HG03097 (cell line): ENCODE data around the gene FAM120A.

Source experiments
- ATAC-seq: cut with Tn5 transposase; IDR thresholded peaks from one replicate; pipeline ENCODE4 v1.9.1; 2021; ENCODE audit not compliant: unreplicated experiment, low FRiP score

FAM120A gene

DNA sequence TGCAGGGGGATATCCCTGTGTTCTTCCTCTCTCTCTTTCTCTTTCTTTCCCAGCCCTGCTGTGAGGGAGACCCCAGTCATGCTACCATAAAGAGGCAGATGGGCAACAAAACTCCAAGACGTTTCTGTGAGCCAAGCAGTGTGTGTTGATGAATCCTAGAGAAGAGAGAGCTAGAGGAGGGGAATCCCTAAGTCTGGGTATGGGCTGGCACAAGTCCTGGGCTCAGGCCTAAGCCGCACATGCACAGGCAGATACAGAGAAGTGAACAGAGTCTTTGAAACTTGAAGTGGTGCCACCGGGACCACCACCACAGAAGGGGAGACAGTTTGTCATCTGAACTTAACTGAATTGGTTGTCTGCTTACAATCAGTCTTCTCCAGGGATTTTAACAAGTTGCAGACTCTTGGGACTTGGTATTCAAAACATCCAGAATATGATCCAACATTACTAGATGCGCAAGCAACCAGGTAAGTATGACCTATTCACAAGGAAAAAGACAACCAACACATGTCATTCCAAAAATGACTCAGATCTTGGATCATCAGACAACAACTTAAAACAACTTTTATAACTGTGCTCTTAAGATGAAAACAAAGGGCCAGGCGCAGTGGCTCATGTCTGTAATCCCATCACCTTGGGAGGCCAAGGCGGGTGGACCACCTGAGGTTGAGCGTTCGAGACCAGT lies 10.4 kb upstream of the FAM120A start:
- no peak for ATAC-seq

- no peak for ATAC-seq
Observed at GRCh38 chr9:93446073-93446472, 5.4 kb upstream of the FAM120A start.

DNA sequence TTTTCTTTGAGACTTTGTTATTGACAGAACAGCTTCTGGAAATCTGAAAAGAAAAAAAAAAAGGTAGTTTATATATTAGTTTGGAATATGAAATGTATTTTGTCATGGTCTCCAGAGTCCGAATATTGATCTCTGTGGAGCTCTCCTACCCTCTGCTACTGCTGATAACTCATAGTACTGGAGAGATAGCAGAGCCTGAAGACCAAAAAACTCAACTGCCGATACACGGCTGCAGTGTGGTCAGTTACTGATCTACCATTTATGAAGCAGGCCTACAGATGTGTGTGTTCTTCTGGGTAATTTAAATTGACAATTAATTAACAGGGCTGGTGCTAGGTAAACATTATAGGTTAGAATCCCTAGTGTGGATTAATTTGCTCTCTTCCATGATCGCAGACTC lies 3.8 kb upstream of the FAM120A start:
- ATAC-seq: no peak

DNA sequence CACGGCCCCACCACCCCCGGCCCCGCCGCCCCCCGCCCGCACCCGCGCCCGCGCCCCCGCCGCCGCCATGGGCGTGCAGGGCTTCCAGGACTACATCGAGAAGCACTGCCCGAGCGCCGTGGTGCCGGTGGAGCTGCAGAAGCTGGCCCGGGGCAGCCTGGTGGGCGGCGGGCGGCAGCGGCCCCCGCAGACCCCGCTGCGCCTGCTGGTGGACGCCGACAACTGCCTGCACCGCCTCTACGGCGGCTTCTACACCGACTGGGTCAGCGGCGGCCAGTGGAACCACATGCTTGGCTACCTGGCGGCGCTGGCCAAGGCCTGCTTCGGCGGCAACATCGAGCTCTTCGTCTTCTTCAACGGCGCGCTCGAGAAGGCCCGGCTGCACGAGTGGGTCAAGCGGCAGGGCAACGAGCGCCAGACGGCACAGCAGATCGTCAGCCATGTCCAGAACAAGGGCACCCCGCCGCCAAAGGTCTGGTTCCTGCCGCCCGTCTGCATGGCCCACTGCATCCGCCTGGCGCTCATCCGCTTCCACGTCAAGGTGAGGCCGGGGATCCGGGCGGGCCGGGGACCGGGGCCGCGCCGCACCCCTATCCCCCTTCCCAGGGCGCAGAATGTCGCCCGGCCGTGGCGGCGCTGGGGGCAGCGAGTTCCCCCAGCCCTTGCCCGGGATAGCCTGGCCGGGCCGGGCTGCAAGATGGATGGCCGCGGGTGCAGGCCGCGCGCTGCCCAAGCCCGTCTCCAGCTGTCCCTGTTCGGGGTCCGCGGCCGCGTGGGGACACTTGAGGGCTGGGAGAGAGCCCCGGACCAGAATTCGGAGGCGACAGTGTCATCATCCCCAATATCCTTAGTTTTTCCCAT lies 594 bp downstream of the FAM120A start:
- ATAC-seq: no peak

DNA sequence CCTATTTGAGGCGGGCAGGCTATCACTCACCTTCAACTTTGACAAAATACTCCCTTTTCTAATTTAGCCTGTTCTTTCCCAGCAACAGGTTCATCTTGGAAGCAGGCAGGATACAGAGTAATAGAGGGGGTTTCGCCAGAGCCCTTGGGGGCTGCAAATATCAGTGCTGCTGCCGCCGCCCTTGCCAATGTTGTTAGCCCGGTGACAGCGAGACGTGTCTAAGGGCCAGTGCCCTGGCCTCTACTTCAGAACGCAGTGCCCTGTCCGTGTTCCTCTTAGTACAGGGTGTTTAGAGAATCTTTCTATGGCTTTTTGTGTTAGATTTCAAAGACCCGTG lies 1.2 kb downstream of the FAM120A start:
- no peak for ATAC-seq

DNA sequence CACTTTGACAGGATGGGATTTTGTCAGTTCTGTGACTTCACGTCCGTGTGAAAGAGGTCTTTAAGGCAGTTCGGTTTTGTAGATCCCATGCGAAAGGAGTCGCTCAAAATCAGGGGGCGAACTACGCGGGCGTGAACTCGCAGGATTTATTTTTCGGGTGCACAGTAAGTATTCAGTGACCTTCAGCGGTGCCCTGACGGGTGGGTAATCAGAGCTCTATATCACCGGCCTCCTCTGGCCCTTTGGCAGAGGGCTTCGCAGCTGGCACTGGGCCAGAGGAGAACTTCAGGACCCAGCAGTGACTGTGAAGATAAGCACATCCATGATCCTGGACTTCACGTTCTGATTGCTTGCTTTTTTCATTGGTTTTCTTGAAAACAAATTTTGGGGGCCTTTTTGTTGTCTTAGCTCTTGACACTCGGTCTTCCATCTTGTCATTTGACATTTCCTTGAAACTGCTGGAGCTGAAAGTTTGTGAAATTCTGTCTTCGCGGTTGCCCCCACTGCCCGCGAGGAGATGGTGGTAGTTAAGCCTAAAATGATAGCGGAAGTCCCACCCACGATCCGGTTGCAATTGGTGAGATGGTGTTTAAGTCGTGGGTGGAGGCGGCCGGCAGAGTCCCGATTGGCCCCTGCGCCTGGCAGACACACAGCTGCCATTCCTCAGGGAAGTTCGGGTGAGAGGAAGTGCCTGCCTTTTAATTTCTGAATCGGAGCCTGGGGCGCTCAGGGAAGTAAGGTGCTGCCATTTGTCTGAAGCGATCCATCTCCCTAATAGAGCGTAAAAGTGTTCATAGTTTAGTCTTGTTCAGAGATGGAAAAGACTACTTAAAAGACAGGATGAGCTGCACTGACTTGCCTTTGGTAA lies 1.8 kb downstream of the FAM120A start, which contains the start of gene FAM120AOS:
Gene FAM120AOS, minus strand, starts transcription at position 535 of the 868 bp plus-strand sequence. CDS start 872 bp downstream, outside the sequence.
- peak; percentile 55 for ATAC-seq

- ATAC-seq: no peak
Observed at GRCh38 chr9:93456022-93456421, 4.5 kb downstream of the FAM120A start.

DNA sequence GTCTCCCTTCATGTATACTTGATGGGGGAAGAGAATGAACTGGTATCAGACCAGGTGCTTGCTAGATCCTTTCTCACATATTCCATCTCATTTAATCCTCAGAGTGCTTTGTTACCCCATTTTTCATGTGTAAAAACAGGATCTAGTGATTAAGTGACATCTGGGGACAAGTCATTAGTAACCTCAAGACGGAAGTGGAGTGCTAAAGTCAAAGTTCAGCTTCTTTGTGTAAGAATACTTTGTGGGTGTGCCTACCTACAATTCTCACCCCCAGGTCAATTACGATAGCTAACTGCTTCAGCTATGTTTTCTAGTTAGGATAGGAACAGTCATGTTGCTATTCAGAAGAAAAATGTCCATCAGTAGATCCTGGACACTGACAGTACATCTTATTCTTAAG lies 5.0 kb downstream of the FAM120A start:
- ATAC-seq: no peak

DNA sequence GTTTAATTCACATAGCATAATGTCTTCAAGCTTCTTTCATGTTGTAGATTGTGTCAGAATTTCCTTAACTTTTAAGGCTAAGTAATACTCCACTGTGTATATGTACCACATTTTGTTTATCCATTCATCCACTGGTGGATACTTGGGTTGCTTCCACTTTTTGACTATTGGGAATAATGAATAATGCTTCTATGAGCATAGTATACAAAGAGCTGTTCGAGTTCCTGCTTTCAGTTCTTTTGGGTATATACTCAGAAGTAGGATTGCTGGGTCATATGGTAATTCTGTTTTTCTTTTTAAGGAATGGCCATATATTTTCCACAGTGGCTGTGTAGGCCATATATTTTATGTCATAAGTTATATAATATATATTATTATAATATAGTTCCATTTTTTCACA lies 5.5 kb downstream of the FAM120A start:
- ATAC-seq: no peak

GRCh38 chr9:93458712-93459111 lies 7.2 kb downstream of the FAM120A start:
- no peak for ATAC-seq

DNA sequence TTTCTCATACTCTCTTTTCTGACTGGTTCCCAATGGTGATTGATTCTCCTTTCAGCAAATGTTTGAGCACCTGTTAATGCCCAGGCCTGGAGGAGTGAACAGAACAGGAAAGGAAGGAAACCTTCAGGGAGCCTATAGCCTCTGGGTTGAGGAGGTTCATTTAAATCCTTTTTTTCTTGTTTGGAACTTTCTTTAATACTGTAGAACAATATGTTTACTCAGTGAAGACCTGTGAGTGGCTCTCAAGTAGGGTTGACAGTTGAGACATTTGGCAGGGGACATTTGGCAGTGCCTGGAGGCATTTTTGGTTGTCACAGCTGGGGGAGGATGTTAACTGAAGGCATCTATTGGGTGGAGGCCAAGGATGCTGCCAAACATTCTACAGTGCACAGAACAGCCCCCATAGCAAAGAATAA lies 8.0 kb downstream of the FAM120A start:
- ATAC-seq: no peak

GRCh38 chr9:93460689-93461413 lies 9.4 kb downstream of the FAM120A start:
- ATAC-seq: no peak

DNA sequence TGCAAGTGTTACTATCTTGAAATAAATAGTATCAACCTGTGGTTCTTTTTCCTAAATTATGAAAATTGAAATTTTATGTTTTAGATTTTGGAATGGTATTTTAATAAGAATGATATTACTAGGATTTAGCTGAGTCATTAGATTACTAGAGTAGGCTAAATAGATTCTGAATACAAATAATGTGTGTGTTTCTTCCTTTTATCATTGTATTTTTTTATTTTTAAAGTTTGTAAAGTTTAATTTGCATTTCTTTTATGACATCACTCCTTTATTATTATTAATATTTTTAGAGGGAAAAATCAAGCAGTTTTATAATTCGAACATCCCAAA lies 9.9 kb downstream of the FAM120A start:
- ATAC-seq: no peak

DNA sequence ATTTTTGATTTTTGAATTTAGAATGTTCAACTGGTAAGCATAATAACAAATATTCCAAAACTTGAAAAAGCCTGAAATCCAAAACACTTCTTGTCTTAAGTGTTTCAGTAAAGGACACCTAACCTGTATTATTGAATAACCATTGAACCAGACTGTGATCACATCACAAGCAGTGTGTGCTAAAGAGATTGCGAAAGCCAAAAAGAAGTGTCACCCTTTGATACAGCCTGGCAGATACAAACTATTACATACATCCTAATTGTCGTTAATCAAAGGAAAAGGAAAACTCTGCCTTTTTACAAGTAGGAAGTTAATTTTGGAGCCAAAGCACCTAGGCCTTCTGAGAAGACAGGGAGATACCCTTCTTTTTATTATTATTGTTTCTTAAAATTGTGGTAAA lies 10.3 kb downstream of the FAM120A start:
- ATAC-seq: no peak

- no peak for ATAC-seq
Observed at GRCh38 chr9:93463638-93464248, 12.3 kb downstream of the FAM120A start.

- ATAC-seq: no peak
Observed at GRCh38 chr9:93464395-93464794, 12.9 kb downstream of the FAM120A start.

DNA sequence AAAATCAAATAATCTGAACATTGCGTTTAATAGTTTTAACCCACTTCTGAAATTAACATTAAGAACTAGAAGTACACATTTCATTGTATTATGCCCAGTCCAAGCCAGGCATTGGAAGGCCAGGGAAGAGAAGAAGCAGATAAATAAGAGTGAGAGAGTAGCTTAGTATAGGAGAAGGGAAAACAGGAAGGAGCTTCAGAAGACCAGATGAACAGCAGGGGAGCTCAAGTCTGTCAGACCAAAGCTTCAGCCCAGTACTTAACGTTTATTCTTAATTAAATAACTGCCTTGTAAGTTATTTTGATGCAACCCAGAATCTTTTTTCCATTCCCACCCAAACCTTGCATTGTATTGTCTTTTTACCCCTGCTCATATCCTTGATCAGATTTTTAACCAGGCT lies 13.4 kb downstream of the FAM120A start:
- ATAC-seq: no peak

DNA sequence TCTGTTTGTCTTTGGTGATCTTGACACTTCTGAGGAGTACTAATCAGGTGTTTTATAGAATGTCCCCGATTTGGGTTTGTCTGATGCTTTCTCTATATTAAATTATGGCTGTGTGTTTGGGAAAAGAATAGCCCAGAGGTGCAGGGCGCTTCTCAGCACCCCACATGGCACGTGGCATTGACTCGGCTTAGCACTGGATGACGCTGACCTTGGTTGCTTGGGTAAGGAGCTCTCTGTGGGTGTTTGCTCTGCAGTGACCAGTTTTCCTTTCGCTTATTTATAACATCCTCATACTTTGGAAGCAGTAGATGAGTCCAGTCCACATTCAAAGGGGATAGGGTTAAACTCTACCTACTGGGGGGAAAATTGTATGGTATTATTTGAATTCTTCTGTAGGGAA lies 14.4 kb downstream of the FAM120A start:
- no peak for ATAC-seq

GRCh38 chr9:93466416-93467061 lies 15.1 kb downstream of the FAM120A start:
- ATAC-seq: no peak

DNA sequence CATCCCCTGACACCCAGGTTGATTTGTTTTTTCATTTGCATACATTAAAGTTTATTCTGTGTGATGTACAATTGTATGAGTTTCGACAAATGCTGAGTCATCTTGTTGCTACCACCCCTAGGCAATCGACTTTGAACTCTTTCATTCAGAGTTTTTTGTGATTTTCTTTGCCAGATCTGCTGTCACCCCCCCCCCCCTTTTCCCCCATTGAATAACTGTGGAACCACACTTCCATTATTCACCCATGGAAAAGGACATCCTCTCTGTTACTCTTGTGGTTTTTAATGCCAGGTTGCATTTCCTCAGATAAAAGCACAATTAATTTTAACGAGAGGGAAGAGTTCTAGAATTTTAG lies 15.6 kb downstream of the FAM120A start:
- ATAC-seq: no peak
